GM21825 (cell line): ENCODE data around the gene CHPF.

Source experiments
- ATAC-seq: cut with Tn5 transposase; IDR thresholded peaks from one replicate; pipeline ENCODE4 v1.9.1; 2021; ENCODE audit warnings: mild to moderate bottlenecking, moderate library complexity; ENCODE audit not compliant: unreplicated experiment

The CHPF gene

DNA sequence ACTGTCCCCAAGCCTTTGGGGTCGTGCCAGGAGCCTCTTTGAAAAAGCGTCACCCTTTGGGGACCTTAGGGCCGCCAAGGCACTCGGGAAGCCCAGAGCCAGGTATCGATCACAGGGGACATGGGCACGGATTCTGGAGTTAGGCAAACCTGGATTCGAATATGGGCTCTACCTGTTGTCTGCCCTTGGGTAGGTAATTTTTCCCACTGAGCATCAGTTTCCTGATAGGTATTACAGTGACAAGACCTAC is 9.5 kb upstream of the CHPF start:
- no peak for ATAC-seq

DNA sequence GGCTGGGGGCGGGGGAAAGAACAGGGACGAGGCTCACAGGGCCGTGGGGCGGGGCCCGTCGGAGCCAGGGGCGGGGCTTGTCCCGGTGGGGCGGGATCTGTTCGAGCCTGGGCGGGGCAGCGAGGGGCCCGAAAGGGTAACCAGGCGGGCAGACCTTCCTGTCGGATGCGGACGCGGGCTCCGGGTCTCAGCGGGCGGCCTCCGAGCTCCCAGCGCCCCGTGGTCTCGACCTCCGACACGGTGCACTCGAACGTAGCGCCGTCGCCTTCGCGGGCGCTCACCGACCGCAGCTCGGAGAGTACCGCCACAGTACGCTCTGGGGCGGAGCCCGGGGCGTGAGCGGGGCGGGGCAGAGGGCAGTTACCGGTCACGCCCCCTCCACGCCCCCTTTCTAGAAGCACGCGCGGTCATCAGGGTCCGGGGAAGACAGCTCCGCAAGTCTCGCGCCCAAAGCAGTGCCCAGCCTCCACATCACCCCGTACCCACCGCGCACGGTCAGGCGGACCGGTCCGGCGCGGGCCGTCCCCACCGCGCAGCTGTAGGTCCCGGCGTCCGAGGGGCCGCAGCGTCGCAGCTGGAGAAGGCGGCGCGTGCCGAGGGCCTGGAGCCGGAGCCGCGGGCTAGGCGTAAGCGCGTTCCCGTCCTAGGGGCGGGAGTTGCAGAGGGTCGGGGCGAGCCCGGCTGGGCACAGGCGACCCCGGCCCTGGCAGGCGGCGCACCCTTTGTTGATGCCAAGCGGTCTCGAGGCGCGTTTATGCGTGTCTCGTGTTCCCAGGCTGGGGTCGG is 9.0 kb upstream of the CHPF start:
- ATAC-seq, result peak; percentile 91

DNA sequence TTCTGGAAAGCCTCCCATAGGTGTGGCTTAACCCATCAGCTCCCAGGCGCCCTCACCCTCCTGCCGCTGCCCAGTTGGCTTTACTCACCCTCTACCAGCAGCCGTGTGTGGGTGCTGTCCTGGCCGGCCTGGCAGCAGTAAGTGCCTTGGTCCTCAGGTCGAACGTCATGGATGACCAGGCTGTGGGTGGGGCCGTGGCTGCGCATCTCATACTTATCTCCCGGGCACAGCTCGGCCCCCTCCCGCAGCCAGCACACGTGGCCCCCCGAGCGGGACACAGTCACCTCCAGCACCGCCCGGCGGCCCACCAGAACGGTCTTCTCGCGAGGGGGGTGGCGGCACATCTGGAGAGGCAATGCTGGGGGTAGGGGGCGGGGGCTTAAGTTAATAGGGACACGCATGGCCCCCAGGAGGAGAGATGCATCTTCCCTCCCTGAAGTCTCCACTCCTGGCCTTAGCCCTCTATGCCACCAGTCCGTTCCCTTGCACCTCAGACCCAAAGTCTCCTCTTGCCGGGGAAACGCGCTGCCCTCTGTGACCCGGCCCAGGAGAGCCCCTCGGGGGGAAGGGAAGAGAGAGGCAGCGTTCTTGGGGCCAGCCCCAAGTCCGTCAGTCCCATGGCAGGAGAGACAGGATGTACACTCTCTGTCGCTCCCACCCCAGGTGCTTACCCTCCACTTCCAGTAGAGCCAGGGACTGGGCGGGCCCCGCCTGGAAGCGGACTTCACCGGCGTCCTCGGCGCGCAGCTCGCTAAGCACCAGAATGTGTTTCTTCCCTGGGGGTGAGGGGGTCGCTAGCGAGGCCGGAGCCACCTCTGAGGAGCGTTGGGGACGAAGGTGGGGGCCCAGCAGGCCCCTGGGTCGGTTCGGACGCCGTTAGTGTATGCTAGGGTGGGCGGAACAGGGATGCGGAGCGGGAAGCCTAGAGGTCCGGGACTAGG is 8.1 kb upstream of the CHPF start:
- ATAC-seq, result peak; percentile 25

DNA sequence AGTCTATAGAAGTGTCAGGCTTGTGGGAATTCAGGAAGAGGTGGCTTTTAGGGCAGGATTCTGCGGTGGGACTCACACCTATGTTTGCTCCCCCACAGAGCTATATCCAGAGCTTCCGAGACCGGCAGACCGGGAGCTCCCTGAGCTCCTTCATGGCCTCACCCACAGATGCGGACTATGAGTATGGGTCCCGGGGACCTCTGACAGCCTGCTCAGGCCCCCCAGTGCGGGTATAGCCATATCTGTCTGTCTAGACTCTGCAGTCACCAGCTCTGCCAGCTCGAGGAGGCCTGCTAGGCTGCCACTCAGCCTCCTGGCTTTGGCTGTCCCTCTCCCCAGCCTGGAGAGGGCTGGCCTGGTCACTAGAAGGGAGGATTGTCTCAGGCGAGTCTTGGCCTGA is 6.0 kb upstream of the CHPF start:
- ATAC-seq, result no peak

GRCh38 chr2:219548990-219549389 is 5.4 kb upstream of the CHPF start:
- no peak for ATAC-seq

DNA sequence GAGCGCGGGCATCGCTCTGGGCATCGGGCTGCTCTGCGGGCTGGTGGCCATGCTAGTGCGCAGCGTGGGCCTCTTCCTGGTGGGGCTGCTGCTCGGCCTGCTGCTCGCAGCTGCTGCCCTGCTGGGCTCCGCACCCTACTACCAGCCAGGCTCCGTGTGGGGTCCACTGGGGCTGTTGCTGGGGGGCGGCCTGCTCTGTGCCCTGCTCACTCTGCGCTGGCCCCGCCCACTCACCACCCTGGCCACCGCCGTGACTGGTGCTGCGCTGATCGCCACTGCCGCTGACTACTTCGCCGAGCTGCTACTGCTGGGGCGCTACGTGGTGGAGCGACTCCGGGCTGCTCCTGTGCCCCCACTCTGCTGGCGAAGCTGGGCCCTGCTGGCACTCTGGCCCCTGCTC is 4.0 kb upstream of the CHPF start:
- no peak for ATAC-seq

- no peak for ATAC-seq
Measured at GRCh38 chr2:219545943-219546352, 2.3 kb upstream of the CHPF start.

GRCh38 chr2:219545295-219545942 is 1.8 kb upstream of the CHPF start:
- ATAC-seq, result no peak

GRCh38 chr2:219544567-219544966 is 958 bp upstream of the CHPF start:
- no peak for ATAC-seq

GRCh38 chr2:219542931-219543595 is 546 bp downstream of the CHPF start:
- ATAC-seq, result peak; percentile 29

DNA sequence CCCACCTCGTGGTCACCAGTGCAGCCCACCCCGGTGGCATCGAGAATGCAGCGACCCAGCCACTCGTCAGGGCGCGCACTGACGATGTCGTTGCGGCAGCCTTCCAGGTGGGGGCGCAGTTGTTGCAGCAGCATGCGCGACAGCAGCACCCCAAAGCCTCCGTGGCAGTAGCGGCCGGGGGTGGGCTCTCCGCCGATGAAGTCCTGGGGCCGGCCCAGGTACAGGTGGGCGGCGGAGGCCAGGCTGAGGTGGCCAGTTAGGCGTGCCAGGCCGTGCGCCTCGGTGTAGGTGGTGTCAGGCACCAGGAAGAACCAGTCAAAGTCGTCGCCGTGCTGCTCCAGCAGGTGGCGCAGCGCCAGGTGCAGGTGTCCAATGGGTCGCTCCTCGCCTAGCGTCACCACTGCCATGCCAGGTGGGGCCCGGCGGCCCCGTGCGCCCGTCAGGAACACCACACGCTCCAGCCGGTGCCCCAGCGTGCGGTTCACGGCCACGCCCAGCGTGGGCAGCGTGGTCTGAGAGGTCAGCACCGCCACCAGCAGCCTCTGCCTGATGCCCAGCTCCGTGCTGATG is 1.9 kb downstream of the CHPF start:
- peak; percentile 44 for ATAC-seq

- no peak for ATAC-seq
Measured at GRCh38 chr2:219540784-219541504, 2.7 kb downstream of the CHPF start.

DNA sequence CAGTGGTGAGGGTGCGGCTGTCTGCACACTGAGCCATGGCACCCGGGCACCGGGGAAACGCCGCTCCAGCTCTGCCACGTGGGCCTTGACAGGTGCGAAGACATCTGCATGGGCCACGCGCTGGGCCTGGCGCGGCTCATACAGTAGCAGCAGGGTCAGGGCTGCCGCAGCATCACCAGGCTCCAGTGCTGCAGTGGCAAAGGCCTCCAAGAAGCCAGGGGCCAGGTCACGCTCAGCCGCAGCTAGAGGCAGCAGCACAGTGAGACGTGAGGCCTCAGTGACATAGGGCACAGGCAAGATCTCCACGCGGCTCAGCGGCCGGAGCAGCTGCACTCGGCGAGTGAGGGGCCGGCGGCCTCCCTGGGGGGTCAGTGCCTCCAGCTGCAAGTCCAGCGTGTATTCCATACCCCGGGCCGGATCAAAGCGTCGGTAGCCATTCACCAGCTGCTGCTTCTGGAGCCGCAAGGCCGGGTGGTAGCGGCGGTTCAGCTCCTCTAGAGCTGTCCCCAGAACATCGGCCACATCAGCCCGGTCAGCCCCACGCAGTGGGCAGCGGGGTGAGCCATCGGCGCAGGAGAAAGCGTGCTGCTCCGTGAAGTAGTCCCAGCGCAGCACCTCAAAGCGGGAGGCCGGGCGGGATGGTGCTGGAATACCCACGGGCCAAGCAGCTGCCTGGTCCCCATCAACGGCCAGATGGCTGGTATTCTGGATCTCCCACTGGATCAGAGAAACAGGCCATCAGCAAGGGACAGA is 3.5 kb downstream of the CHPF start:
- no peak for ATAC-seq

DNA sequence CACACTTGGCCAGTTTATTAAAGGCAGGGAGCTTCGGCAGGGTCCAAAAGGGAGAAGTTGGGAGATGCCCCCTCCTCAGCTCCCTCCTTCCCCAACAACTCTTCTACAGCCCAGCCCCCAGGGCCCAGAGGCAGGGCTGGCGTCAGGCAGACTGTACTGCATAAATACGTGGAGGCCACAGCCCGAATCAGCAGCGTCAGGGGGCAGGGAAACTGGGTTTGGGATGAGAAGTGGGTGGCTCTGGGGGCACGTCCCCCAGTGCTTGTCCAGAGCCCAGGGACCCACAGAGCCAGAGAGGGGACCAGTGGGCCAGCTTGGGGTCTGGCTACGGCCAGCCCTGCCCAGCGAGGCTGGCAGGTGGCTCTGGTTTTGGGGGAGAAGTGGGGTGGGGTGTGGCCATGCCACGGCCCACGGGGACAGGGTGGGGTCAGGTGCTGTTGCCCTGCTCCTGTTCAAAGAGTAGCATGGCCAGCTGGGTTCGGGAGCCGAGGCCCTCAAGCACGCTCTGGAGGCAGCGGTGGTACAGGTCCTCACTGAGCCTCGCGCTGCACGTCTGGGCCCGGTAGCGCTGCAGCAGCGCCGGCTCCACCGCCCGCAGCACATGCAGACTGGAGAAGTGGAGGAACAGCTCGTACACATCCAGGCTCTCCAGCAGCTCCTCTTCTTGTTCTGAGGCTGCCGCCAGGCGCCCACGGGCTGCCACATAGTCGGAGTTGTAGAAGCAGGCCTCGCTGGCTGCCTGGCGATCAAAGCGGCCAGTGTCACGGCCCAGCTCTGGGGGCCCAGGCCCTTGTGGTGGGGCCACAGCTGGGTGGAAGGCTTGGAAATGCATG is 4.4 kb downstream of the CHPF start:
- no peak for ATAC-seq

GRCh38 chr2:219538504-219538951 is 5.1 kb downstream of the CHPF start:
- no peak for ATAC-seq

- no peak for ATAC-seq
Measured at GRCh38 chr2:219537657-219538488, 5.7 kb downstream of the CHPF start.

DNA sequence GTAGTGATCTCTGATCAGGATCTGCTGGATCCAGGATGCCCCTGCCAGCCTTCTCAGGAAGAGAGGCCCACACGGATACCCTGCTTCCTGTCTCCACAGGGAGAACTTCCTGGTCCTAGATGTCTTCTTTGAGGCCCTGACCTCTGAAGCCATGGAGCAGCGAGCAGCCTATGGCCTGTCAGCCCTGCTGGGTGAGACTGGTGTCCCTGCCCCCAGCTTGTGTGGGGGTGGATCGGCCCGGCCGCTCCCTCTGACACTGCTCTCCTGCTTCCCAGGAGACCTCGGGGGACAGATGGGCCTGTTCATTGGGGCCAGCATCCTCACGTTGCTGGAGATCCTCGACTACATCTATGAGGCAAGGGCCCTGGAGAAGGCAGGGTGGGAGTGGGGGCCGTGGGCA is 6.6 kb downstream of the CHPF start:
- no peak for ATAC-seq

GRCh38 chr2:219536425-219536824 is 7.2 kb downstream of the CHPF start:
- no peak for ATAC-seq
